Endothelial cell of umbilical vein (primary cell): Measurements from ENCODE around the gene FYN. TPM values are rescaled to one million over a fixed set of nuclear protein-coding genes. Genes with fewer than 3 reads are reported as not detected.

Source experiments
- BruUV-seq: library from RNA; stranded (reverse); fragments of 400-500 nt; replicated peaks from 2 replicates; lab custom pipeline; 2021; lab: Mats Ljungman, UMichigan
- CTCF ChIA-PET: fragments of 300-600, 350-600 bp; sonication (Branson Sonifier 250); formaldehyde crosslinking; loops from one replicate; lab custom pipeline; 2021; ENCODE audit warnings: antibody characterized with exemption, inconsistent platforms; lab: Charles Lee
- POLR2A ChIA-PET: fragments of 300-600, 350-600 bp; sonication (Branson Sonifier 250); formaldehyde crosslinking; loops from one replicate; lab custom pipeline; 2021; ENCODE audit warnings: antibody characterized with exemption, inconsistent platforms; lab: Charles Lee
- DNase-seq: peaks from one replicate; pipeline ENCODE4 v3.0.0-alpha.2; 2011; ENCODE audit warnings: low read depth, low spot score
- FAIRE-seq: peaks from 2 replicates; lab custom pipeline; 2011; peaks lifted over from hg19 to GRCh38; lab: Jason Lieb, UNC
- H2AFZ ChIP-seq: 2 replicates; pipeline ENCODE4 v1.6.0; 2012; ENCODE audit warnings: low read depth, low read length, control low read depth, inconsistent platforms
- H3K27ac ChIP-seq: 2 replicates; pipeline ENCODE4 v1.5.1; 2011; ENCODE audit warnings: low read depth, mild to moderate bottlenecking, control low read depth, low read length, moderate library complexity; ENCODE audit not compliant: insufficient read depth
- H3K27me3 ChIP-seq, 2 experiments: 2 replicates each; pipeline versions ENCODE4 v1.6.0 to v1.6.1; 2011; ENCODE audit warnings: low read length in 2 of 2, mixed read lengths in 1 of 2; ENCODE audit not compliant: control insufficient read depth in 2 of 2, insufficient read depth in 2 of 2
- H3K36me3 ChIP-seq, 2 experiments: 2 replicates in 1 of 2; 3 replicates in 1 of 2; pipeline ENCODE4 v1.5.1; 2011; ENCODE audit warnings: low read length in 2 of 2, mild to moderate bottlenecking in 1 of 2, moderate library complexity in 1 of 2; ENCODE audit not compliant: control insufficient read depth in 2 of 2, insufficient read depth in 2 of 2; ENCODE audit errors: extremely low read depth in 1 of 2
- H3K4me1 ChIP-seq: 3 replicates; pipeline ENCODE4 v1.5.1; 2011; ENCODE audit warnings: mild to moderate bottlenecking, low read length; ENCODE audit not compliant: control insufficient read depth, insufficient read depth; ENCODE audit errors: extremely low read depth
- H3K4me2 ChIP-seq: 2 replicates; pipeline ENCODE4 v1.6.1; 2011; ENCODE audit warnings: low read length, control low read depth, mixed read lengths; ENCODE audit not compliant: insufficient read depth
- H3K4me3 ChIP-seq, 3 experiments: fragments of 200-600 bp in 1 of 3; sonication (generic), shearing (Covaris generic) in 1 of 3; replicated peaks in 1 of 3; 2 replicates each; pipeline ENCODE4 v1.5.1; 2011 to 2016; ENCODE audit warnings: control low read depth in 3 of 3, low read length in 3 of 3, mild to moderate bottlenecking in 2 of 3, inconsistent platforms in 1 of 3, low read depth in 1 of 3, moderate library complexity in 1 of 3; ENCODE audit not compliant: insufficient read depth in 1 of 3
- H3K79me2 ChIP-seq: 2 replicates; pipeline ENCODE4 v1.6.0; 2012; ENCODE audit warnings: low read length, inconsistent platforms; ENCODE audit not compliant: control insufficient read depth, insufficient read depth
- H3K9ac ChIP-seq: replicated peaks from 2 replicates; pipeline ENCODE3; 2011; ENCODE audit warnings: low read length, control low read depth; ENCODE audit not compliant: insufficient read depth; ENCODE audit errors: extremely low read depth
- H3K9me1 ChIP-seq: replicated peaks from 3 replicates; pipeline ENCODE4 v1.6.0; 2011; ENCODE audit warnings: mild to moderate bottlenecking, low read length; ENCODE audit not compliant: control insufficient read depth, insufficient read depth; ENCODE audit errors: extremely low read depth
- H3K9me3 ChIP-seq: replicated peaks from 2 replicates; pipeline ENCODE4 v1.5.1; 2012; ENCODE audit warnings: low read length, inconsistent platforms; ENCODE audit not compliant: control insufficient read depth, insufficient read depth
- H4K20me1 ChIP-seq: replicated peaks from 2 replicates; pipeline ENCODE3; 2011; ENCODE audit warnings: mild to moderate bottlenecking, low read length; ENCODE audit not compliant: control insufficient read depth, insufficient read depth; ENCODE audit errors: extremely low read depth
- EZH2 ChIP-seq: IDR thresholded peaks from 2 replicates; pipeline ENCODE4 v1.6.1; 2012; ENCODE audit warnings: borderline replicate concordance, low read depth, mild to moderate bottlenecking, moderate library complexity, low read length, inconsistent platforms; ENCODE audit not compliant: severe bottlenecking
- FOS ChIP-seq: IDR thresholded peaks from 2 replicates; pipeline ENCODE4 v1.6.1; 2011; ENCODE audit warnings: mild to moderate bottlenecking, low read length, moderate library complexity, borderline replicate concordance; ENCODE audit not compliant: insufficient read depth
- GATA2 ChIP-seq: IDR thresholded peaks from 2 replicates; pipeline ENCODE4 v1.7.0; 2011; ENCODE audit warnings: low read depth, mild to moderate bottlenecking, moderate library complexity, mixed read lengths, low read length; ENCODE audit not compliant: insufficient read length, insufficient read depth
- JUN ChIP-seq: IDR thresholded peaks from 2 replicates; pipeline ENCODE4 v1.6.1; 2011; ENCODE audit warnings: borderline replicate concordance, low read depth; ENCODE audit not compliant: insufficient read length, insufficient read depth
- MYC ChIP-seq: IDR thresholded peaks from one replicate; pipeline ENCODE4 v1.6.1; 2011; ENCODE audit warnings: mild to moderate bottlenecking, low read depth, low read length
- POLR2A ChIP-seq: IDR thresholded peaks from 2 replicates; pipeline ENCODE4 v1.6.1; 2012; ENCODE audit warnings: low read depth, mild to moderate bottlenecking, control low read depth, low read length
- POLR2AphosphoS5 ChIP-seq: IDR thresholded peaks from 2 replicates; pipeline ENCODE4 v1.6.1; 2012; ENCODE audit warnings: low read depth, mild to moderate bottlenecking, control low read depth, low read length, moderate library complexity; ENCODE audit not compliant: insufficient read depth
- dilution Hi-C: fragments of 300-500 bp; cut with MboI; formaldehyde crosslinking; loops from one replicate; pipeline ENCODE4 v1.15.0; 2019; ENCODE audit warnings: low sequenced_read_pairs; ENCODE audit not compliant: extremely low pct_ligation_motif_present
- intact Hi-C: fragments of 100-400 bp; cut with micrococcal nuclease; formaldehyde crosslinking; loops from one replicate; pipeline ENCODE4 v1.10.0; 2022
- polyA plus RNA-seq, 4 experiments: library from polyadenylated mRNA; depleted of rRNA in 3 of 4; stranded (reverse) in 3 of 4; unstranded in 1 of 4; fragments of >200 nt; gene quantifications; 2 replicates each; pipeline versions ENCODE4 v1.2.1 to v1.2.3, GENCODE V29; 2011 to 2012; ENCODE audit warnings: missing spikeins in 1 of 4
- total RNA-seq: library from RNA; stranded (reverse); gene quantifications from 2 replicates; pipeline ENCODE4 v1.2.3, GENCODE V29; 2021
- TF ChIP-seq, protein P1 (sequence below), 2 donors: IDR thresholded peaks; 1 replicate in 1 of 2; 2 replicates in 1 of 2; pipeline ENCODE4 v1.5.1; 2011; ENCODE audit warnings: low read length in 2 of 2, mild to moderate bottlenecking in 2 of 2, moderate library complexity in 2 of 2, control low read depth in 1 of 2, inconsistent platforms in 1 of 2, low read depth in 1 of 2; ENCODE audit not compliant: insufficient read depth in 1 of 2; ENCODE audit errors: extremely low read depth in 1 of 2
- TF ChIP-seq, protein P2 (sequence below): IDR thresholded peaks from 2 replicates; pipeline ENCODE4 v1.6.1; 2011; ENCODE audit not compliant: insufficient read depth, insufficient read length

The FYN gene
- total and polyA plus RNA-seq, 2 donors (not counting 3 experiments of a cell fraction or from before 2014, with no cell fraction given), result 69.0 to 143 TPM

DNA sequence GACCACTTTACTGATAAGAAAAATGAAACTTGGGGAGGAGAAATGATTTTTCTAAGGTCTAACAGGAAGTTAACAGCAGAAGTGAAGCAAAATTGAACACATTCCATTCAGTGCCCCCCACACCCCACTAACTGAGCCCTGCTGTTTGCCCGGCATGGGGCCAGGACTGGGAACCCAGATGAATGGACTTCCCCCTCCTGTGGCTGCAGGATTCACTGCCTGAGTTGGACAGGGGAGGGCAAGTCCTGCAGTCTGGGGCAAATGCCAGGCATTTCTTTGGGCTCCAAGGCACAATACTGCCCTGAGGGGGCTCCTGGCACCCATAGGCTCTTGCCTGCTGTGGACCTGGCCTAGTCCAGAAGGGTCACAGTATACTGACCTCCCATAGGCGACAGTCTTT, 28.3 kb downstream of the FYN start:
- no peaks in the 10 kb centered on the region for H3K36me3 ChIP-seq
- no peak overlapping the region for H3K27ac ChIP-seq
- peak; percentile 15 for DNase-seq
- H3K4me1 ChIP-seq, result peaks cover 20% of the 10 kb centered on the region
- peaks cover 25% of the 10 kb centered on the region for H3K79me2 ChIP-seq
- FAIRE-seq, result peak; percentile 8
- no peak overlapping the region for H3K4me2 ChIP-seq
- BruUV-seq, result no TSS peak
- H3K27me3 ChIP-seq, result no peaks in the 10 kb centered on the region
- intact Hi-C loops (no loop called here), dilution Hi-C loops (no loop called here)
- peaks cover 4% of the 10 kb centered on the region for H4K20me1 ChIP-seq
- H3K9me1 ChIP-seq, result no peaks in the 10 kb centered on the region
- TF ChIP-seq EZH2 (no peak), FOS (no peak), POLR2A (no peak), GATA2 (no peak), MYC (no peak), POLR2AphosphoS5 (no peak), JUN (no peak)
- TF ChIP-seq, protein P1, sequence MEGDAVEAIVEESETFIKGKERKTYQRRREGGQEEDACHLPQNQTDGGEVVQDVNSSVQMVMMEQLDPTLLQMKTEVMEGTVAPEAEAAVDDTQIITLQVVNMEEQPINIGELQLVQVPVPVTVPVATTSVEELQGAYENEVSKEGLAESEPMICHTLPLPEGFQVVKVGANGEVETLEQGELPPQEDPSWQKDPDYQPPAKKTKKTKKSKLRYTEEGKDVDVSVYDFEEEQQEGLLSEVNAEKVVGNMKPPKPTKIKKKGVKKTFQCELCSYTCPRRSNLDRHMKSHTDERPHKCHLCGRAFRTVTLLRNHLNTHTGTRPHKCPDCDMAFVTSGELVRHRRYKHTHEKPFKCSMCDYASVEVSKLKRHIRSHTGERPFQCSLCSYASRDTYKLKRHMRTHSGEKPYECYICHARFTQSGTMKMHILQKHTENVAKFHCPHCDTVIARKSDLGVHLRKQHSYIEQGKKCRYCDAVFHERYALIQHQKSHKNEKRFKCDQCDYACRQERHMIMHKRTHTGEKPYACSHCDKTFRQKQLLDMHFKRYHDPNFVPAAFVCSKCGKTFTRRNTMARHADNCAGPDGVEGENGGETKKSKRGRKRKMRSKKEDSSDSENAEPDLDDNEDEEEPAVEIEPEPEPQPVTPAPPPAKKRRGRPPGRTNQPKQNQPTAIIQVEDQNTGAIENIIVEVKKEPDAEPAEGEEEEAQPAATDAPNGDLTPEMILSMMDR (IDR thresholded peaks at IDR 0.05; ENCODE audit: extremely low read depth in 1 of 2, insufficient read depth in 1 of 2, low read depth in 1 of 2, low read length in 2 of 2), result no peak
- TF ChIP-seq, protein P2, sequence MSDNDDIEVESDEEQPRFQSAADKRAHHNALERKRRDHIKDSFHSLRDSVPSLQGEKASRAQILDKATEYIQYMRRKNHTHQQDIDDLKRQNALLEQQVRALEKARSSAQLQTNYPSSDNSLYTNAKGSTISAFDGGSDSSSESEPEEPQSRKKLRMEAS, result no peak
- no peak overlapping the region for H3K4me3 ChIP-seq
- H3K9me3 ChIP-seq, result no peaks in the 10 kb centered on the region
- POLR2A ChIA-PET, result interaction anchor here (0.5 kb wide), 1 partner anchor 114 kb away, joined by 3 read pairs; no protein-coding TSS in a partner anchor
- no peak overlapping the region for H2AFZ ChIP-seq
- CTCF ChIA-PET, result interaction anchor here (1.0 to 1.1 kb wide), 2 partner anchors 17 to 135 kb away, joined by 3 read pairs; no protein-coding TSS in a partner anchor
- no peak overlapping the region for H3K9ac ChIP-seq
